D341Med (cell line): ENCODE results near the gene GRIK2.
"Not testable (repeated sequence)": the region's sequence is repeated elsewhere in the genome, so short reads cannot be mapped to it uniquely, and the experiment has no call there.

Experiments
- DNase-seq: peaks from one replicate; pipeline ENCODE4 v3.0.0; 2012; ENCODE audit warnings: low spot score

GRIK2 gene

DNA sequence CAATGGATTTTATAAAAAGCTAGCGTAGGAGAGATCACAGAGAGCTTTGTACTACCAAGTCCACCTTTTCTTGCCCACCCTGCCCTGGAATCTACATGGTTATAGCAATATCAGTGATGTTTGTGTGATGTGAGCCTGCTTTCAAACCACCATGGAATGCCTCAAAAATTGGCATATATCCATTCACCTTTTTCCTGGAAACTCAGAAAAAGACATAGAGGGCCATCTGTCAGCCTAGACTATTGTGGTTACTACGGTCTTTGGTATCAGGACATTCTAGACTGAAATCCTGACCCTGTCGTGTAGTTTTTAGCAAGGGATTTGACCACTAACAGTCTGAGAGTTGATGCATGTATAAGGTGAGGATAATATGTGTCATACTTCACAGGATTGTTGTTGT, 239.6 kb downstream of the GRIK2 start:
- DNase-seq: no peak

DNA sequence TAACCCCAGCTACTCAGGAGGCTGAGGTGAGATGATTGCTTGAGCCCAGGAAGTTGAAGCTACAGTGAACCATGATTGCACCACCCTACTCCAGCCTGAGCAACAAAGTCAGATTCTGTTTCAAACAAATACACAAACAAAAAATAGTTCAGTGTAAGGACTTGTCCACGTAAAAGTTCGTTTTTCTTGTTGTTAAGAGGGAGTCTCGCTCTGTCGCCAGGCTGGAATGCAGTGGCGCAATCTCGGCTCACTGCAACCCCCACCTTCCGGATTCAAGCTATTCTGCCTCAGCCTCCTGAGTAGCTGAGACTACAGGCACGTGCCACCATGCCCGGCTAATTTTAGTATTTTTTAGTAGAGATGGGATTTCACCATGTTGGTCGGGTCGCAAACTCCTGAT, 245.4 kb downstream of the GRIK2 start:
- DNase-seq: not testable (repeated sequence)

- DNase-seq: no peak
Measured at GRCh38 chr6:101640131-101640530, 246.6 kb downstream of the GRIK2 start.

DNA sequence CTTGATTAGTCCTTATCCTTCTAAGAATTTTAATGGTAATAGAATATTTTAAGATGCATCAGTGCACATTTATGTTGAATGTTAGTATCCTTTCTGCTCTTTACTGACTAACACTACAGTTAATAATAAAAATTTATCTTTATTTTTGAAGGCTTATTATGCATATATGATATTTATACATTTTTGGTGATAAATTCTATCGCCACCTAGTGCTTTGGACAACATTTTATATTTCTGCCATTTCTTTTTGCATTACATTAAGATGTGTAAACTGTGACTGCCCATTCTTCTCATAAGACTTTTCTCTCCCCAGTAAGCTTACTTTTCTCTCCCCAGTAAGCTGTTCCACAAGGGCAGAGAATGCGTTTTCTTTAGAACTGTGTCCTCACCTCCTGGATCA, 252.3 kb downstream of the GRIK2 start:
- DNase-seq: no peak

GRCh38 chr6:101650402-101651100, 257.0 kb downstream of the GRIK2 start:
- DNase-seq: no peak

DNA sequence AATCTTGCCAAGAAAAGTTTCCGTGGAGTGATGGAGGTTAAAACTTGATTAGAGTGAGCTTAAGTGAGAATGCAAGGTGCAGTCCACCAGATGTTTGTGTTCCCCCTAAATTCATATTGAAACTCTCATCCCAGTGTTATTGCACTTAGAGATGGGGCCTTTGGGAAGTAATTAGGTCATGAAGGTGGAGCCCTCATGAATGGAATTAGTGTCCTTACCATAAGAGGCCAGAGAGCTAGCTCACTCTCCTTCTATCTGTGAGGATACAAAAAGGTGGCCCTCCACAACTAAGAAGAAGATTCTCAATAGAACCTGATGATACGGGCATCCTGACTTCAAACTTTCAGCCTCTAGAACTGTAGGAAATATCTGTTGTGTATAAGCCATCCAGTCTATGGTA, 258.6 kb downstream of the GRIK2 start:
- no peak for DNase-seq

GRCh38 chr6:101655109-101655508, 261.6 kb downstream of the GRIK2 start:
- DNase-seq: no peak

GRCh38 chr6:101662111-101662897, 268.8 kb downstream of the GRIK2 start:
- no peak for DNase-seq

GRCh38 chr6:101663100-101663499, 269.6 kb downstream of the GRIK2 start:
- DNase-seq: no peak

DNA sequence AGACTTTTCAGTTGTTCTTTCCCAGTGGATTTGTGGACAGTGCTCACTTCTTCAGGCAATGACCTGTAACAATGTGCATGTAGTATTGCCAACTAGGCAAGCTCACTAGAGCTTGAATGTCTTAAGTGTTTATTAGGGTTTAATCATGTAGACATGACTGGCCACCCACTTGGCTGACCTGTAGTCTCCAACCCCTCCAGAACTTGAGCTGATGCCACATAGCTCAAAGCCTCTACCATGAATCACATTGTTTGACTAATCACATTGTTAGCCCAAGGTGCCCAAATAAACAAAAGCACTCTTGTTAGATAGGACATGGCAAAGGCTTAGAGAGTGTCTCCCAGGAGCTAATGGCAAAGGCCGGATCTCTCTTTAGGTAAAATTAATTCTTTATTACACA, 272.7 kb downstream of the GRIK2 start:
- no peak for DNase-seq

GRCh38 chr6:101668496-101669030, 275.1 kb downstream of the GRIK2 start:
- DNase-seq: no peak

GRCh38 chr6:101676187-101676586, 282.7 kb downstream of the GRIK2 start:
- DNase-seq: no peak

DNA sequence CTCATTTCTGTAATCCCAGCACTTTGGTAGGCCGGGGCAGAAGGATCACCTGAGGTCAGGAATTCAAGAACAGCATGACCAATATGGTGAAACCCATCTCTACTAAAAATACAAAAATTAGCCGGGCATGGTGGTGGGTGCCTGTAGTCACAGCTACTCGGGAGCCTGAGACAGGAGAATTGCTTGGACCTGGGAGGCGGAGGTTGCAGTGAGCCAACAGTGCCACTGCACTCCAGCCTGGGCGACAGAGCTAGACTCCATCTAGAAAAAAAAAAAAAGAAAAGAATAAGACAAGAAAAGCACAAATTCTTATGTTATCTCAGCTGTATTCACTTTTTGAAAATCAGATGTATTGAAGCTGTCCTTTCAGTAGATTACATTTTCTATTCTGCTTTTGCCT, 289.4 kb downstream of the GRIK2 start:
- DNase-seq: no peak

DNA sequence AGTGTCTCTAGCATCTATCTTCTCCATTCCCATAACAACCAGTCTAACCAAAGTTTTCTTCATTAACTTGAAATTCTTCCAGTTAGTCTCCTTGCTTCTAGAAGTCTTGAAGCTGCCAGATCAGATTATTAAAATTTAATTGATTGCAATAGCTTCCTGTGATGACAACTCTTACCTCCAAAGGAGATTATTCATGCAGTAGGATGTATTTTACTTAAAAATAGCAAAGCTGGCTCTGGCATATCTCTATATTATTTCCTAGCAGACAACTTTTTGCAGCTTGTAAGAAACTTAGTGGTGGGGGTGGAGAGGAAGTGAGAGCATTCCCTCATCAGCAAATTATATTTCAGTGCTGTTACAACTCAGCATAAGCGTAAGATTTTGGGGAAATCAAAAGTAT, 290.4 kb downstream of the GRIK2 start:
- DNase-seq: no peak

DNA sequence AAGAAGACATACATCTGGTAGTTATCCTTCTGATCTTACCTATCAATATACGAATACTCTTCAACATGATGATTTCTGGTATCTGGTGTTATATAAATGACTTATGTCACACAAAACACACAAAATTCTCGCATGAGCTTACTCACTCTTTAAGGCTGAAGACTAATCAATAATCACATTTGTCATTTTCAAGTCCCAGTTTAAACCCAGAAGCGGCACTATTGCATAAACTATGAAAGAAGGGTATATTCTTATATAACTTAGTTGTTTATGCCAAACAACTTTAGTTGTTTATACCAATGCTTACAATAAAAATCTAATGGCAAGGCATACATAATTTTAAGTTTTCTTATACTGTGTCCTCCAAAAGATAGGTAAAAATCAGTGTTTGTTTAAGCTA, 293.1 kb downstream of the GRIK2 start:
- DNase-seq: no peak

- no peak for DNase-seq
Measured at GRCh38 chr6:101689156-101689555, 295.6 kb downstream of the GRIK2 start.

DNA sequence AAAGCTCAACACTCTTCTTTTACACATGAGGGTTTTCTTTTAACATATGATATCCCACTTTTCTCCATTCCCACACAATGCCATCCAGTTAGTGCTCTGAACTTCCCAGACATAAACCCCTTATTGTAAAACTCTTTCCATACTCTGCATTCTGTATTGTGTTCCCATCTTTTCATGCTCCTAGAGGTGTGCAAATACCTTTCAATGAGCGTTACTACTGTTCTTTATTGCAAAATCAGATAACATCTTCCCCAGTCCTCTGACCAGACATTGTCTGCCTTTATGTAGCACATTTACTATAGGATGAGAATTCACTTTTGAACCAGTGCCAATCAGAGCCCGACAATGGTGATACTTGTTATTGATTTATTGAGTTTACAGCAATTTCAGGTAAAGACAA, 296.2 kb downstream of the GRIK2 start:
- DNase-seq: no peak

DNA sequence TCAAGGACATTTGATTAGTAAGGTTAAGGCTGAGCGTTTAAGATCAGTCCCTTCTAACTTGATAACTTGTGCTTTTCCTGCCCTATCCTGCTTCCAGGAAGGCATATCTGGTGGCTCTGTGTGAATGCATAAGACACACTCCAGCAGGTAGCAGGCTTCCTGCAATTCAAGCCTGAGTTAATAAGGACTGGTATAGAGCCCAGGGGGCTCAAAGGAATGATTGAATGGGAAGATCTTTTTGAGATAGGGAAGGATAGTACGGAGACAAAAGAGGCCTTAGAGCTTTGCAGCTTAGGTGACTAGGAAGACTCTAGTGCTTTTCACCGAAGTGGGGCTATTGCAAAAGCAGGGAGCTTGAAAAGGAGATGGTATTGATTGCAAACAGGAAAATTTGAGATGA, 307.1 kb downstream of the GRIK2 start:
- no peak for DNase-seq

DNA sequence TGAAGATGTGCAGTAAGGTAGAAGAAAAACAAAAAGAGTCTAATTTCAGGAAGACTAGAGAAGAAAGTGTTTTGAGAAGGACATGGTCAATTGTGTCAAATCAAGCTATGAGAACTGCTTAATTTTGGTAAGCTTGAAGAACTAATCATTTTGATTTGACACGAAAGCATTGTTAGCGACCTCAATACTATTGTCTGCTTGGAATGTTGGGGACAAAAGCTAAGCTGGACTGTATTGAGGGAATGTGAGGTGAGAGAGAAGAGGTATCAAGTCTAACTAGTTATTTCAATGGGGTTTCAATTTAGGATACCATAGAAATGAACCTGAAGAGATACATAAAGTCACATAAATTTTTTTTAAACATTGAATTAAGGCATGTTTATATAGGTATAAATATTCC, 309.8 kb downstream of the GRIK2 start:
- DNase-seq: no peak

- no peak for DNase-seq
Measured at GRCh38 chr6:101705866-101706265, 312.4 kb downstream of the GRIK2 start.

- DNase-seq: no peak
Measured at GRCh38 chr6:101706576-101706975, 313.1 kb downstream of the GRIK2 start.

DNA sequence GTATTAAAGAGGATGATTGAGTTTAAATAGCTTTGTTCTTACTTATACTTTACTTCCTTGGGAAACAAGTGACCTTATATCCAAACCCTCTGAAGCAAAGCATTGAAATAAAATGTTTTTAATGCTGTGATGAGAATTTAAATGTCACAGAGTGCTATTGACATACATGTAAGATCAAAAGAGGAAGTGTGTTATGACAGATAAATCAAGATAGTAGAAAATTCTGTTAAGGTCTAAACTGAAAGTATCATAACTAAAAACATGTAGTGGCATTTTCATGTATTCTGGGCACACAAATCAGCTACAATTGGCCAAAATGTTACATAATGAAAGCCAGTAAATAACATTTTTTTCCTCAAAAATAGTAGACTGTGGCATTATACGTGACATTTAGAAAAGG, 318.0 kb downstream of the GRIK2 start:
- DNase-seq: no peak

DNA sequence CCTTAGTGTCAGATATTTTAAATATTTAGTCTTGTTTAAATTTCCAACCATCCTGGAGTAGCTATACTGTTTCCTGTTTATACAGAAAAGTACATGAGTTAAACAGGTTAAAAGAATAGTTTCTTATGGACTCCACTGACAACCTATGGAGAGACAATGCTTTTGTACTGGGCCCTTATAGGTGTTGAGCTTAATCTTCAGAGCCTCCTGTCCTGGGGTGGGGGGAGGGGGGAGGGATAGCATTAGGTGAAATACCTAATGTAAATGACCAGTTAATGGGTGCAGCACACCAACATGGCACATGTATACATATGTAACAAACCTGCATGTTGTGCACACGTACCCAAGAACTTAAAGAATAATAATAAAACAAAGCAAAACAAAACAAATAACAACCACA, 322.9 kb downstream of the GRIK2 start:
- no peak for DNase-seq

DNA sequence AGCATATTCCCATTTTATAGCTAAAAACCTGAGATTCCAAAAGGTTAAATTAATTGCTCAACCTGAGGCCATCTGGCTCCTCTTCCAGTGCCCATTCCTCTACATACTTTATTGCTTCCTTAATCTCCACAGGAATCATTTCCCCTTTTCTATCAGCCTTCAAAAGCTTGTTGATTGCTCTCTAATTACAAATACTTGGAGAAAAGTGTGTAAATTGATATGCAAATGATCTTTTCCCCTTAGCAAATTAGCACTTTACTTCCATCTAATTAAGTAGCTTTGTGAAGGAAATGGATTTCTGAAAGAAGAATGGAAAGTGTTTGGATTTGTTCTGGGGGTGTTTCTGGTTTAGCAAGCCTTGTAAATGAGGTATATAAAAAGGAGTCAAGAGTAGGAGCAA, 323.3 kb downstream of the GRIK2 start:
- no peak for DNase-seq
